D721Med (cell line): ENCODE results near the gene EPB41L4A.

Source experiments
- DNase-seq: peaks from one replicate; pipeline ENCODE4 v3.0.0; 2011; ENCODE audit warnings: low spot score; ENCODE audit not compliant: insufficient read length
- FAIRE-seq: peaks from 2 replicates; lab custom pipeline; 2011; peaks lifted over from hg19 to GRCh38; lab: Jason Lieb, UNC
- CTCF ChIP-seq: IDR thresholded peaks from 2 replicates; pipeline ENCODE4 v1.5.1; 2012; ENCODE audit warnings: mild to moderate bottlenecking, control low read depth; ENCODE audit not compliant: insufficient read depth; ENCODE audit errors: missing control alignments

The EPB41L4A gene

GRCh38 chr5:112323166-112323565 is 95.9 kb downstream of the EPB41L4A start:
- FAIRE-seq, result no peak
- no peak for TF ChIP-seq CTCF
- DNase-seq, result no peak

- FAIRE-seq, result no peak
- TF ChIP-seq CTCF, result no peak
- DNase-seq, result no peak
These were observed 98.7 kb downstream of the EPB41L4A start for GRCh38 chr5:112320408-112320807.

- DNase-seq, result no peak
- no peak for TF ChIP-seq CTCF
- FAIRE-seq, result no peak
These were observed 100.7 kb downstream of the EPB41L4A start for GRCh38 chr5:112318346-112318745.

DNA sequence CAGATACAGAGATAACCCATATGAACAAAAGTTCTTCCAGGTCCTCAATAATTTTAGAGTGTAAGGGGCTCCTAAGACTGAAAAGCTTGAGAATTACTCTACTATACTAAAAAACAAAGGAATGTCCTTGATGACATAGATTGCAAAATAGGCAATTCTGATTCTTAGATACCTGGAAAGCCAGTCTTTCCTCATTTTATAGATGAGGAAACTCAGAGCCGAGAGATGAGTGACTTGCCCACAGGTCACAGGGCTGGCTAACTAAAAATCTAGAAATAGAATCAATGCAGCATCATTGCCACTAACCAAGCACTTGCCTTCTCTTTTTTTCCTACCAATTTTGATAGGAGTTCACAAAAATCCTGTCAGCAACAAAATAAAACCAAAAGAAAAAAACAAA is 101.2 kb downstream of the EPB41L4A start:
- FAIRE-seq, result no peak
- no peak for TF ChIP-seq CTCF
- no peak for DNase-seq

- FAIRE-seq, result no peak
- no peak for DNase-seq
- no peak for TF ChIP-seq CTCF
These were observed 102.3 kb downstream of the EPB41L4A start for GRCh38 chr5:112316731-112317130.

GRCh38 chr5:112316006-112316405 is 103.1 kb downstream of the EPB41L4A start:
- DNase-seq (no peak), FAIRE-seq (peak; percentile 11)
- TF ChIP-seq CTCF, result no peak

- FAIRE-seq (no peak), DNase-seq (no peak)
- TF ChIP-seq CTCF, result no peak
These were observed 106.5 kb downstream of the EPB41L4A start for GRCh38 chr5:112312295-112313275.
